HepG2 (cell line): Measurements from ENCODE around the gene CDH12. TPM values are rescaled to one million over a fixed set of nuclear protein-coding genes. Genes with fewer than 3 reads are reported as not detected.

Experiments used
- ATAC-seq: fragments of 200-7000 bp; cut with Tn5 transposase; 3 replicates; pipeline ENCODE4 v1.9.1; 2020; ENCODE audit warnings: mild to moderate bottlenecking, moderate library complexity
- BruUV-seq: library from RNA; stranded (reverse); fragments of 400-500 nt; replicated peaks from 2 replicates; lab custom pipeline; 2021; lab: Mats Ljungman, UMichigan
- CTCF ChIA-PET: fragments of 300-600 bp; formaldehyde crosslinking; extraction: SDS; loops from one replicate; lab custom pipeline; 2021; ENCODE audit warnings: low total read pairs, inconsistent platforms, low intra/inter-chr PET ratio; lab: Yijun Ruan, JAX
- POLR2A ChIA-PET: fragments of 350-600 bp; sonication (Branson Sonifier 250); formaldehyde crosslinking; loops from one replicate; lab custom pipeline; 2020; ENCODE audit warnings: antibody characterized with exemption, inconsistent platforms; lab: Yijun Ruan, JAX
- DNase-seq: peaks from one replicate; pipeline ENCODE4 v3.0.0-alpha.2; 2015; ENCODE audit warnings: low spot score
- FAIRE-seq: peaks from 3 replicates; lab custom pipeline; 2011; peaks lifted over from hg19 to GRCh38; lab: Jason Lieb, UNC
- H2AFZ ChIP-seq: one replicate; pipeline ENCODE4 v1.6.1; 2011; ENCODE audit warnings: low read length, inconsistent platforms
- H3K27ac ChIP-seq: fragments of 300-600 bp; 3 replicates; pipeline ENCODE4 v1.8.0; 2011; ENCODE audit warnings: mixed run types, mild to moderate bottlenecking, mixed read lengths, low read length, inconsistent platforms; ENCODE audit not compliant: insufficient read depth; ENCODE audit errors: extremely low read length
- H3K27me3 ChIP-seq, 2 experiments: fragments of 200-600 bp in 1 of 2; 2 replicates in 1 of 2; 3 replicates in 1 of 2; pipeline versions ENCODE4 v1.6.0 to v1.8.0; 2011; ENCODE audit warnings: low read length in 2 of 2, mild to moderate bottlenecking in 2 of 2, moderate library complexity in 2 of 2, inconsistent platforms in 1 of 2; ENCODE audit not compliant: insufficient read depth in 2 of 2, control insufficient read depth in 1 of 2
- H3K36me3 ChIP-seq, 2 experiments: fragments of 200-600 bp in 1 of 2; replicated peaks in 1 of 2; 2 replicates in 1 of 2; 3 replicates in 1 of 2; pipeline versions ENCODE4 v1.5.1 to v1.8.0; 2011; ENCODE audit warnings: low read length in 2 of 2, inconsistent platforms in 1 of 2; ENCODE audit not compliant: insufficient read depth in 2 of 2, control insufficient read depth in 1 of 2
- H3K4me1 ChIP-seq: 2 replicates; pipeline ENCODE4 v1.5.1; 2012; ENCODE audit warnings: low read length, inconsistent platforms; ENCODE audit not compliant: insufficient read depth
- H3K4me2 ChIP-seq: 2 replicates; pipeline ENCODE4 v1.6.0; 2011; ENCODE audit warnings: low read depth, low read length, inconsistent platforms
- H3K4me3 ChIP-seq, 3 experiments: fragments of 200-600 bp in 1 of 3; sonication (generic), shearing (Covaris generic) in 1 of 3; replicated peaks in 1 of 3; 2 replicates each; pipeline ENCODE4 v1.5.1; 2011 to 2016; ENCODE audit warnings: low read length in 3 of 3, inconsistent platforms in 2 of 3, low read depth in 2 of 3, mild to moderate bottlenecking in 2 of 3, control low read depth in 1 of 3, mixed read lengths in 1 of 3; ENCODE audit not compliant: insufficient read depth in 1 of 3
- H3K79me2 ChIP-seq: one replicate; pipeline ENCODE4 v1.6.1; 2011; ENCODE audit warnings: low read length, inconsistent platforms; ENCODE audit not compliant: insufficient read depth
- H3K9ac ChIP-seq: 2 replicates; pipeline ENCODE4 v1.6.0; 2011; ENCODE audit warnings: mild to moderate bottlenecking, low read depth, low read length, inconsistent platforms; ENCODE audit not compliant: insufficient read depth
- H3K9me3 ChIP-seq: 2 replicates; pipeline ENCODE4 v1.5.1; 2012; ENCODE audit warnings: mild to moderate bottlenecking, low read length
- H4K20me1 ChIP-seq: 2 replicates; pipeline ENCODE4 v1.6.0; 2011; ENCODE audit warnings: inconsistent platforms, mild to moderate bottlenecking, low read length, moderate library complexity; ENCODE audit not compliant: insufficient read depth
- IKZF1 ChIP-seq: fragments of 450-650 bp; IDR thresholded peaks from 2 replicates; pipeline ENCODE4 v1.7.1; 2016
- KDM5A ChIP-seq: fragments of 200-600 bp; sonication (generic); IDR thresholded peaks from 2 replicates; pipeline ENCODE4 v1.7.0; 2018; ENCODE audit warnings: antibody characterized with exemption, mild to moderate bottlenecking, low read length, borderline replicate concordance
- MYPOP ChIP-seq: sonication (generic); formaldehyde crosslinking; IDR thresholded peaks from 2 replicates; pipeline ENCODE4 v1.8.1; 2023; ENCODE audit warnings: mild to moderate bottlenecking, moderate library complexity, missing genetic modification reagents
- YY1 ChIP-seq: IDR thresholded peaks from 2 replicates; pipeline ENCODE4 v1.6.1; 2011; ENCODE audit warnings: low read length, low read depth, moderate library complexity, mild to moderate bottlenecking; ENCODE audit not compliant: insufficient read depth, insufficient replicate concordance
- ZBTB40 ChIP-seq, 2 experiments: fragments of 450-650 bp in 1 of 2; sonication (generic) in 1 of 2; formaldehyde crosslinking in 1 of 2; IDR thresholded peaks; 2 replicates each; pipeline versions ENCODE4 v1.6.1 to v1.8.0; 2016 to 2022; ENCODE audit warnings: antibody characterized with exemption in 1 of 2, mild to moderate bottlenecking in 1 of 2, missing genetic modification reagents in 1 of 2
- WGBS: methylation state at CpG from one replicate; pipeline ENCODE4 v1.1.6; 2017; ENCODE audit warnings: low lambda C conversion rate; 5-methylcytosine and 5-hydroxymethylcytosine counted together
- in situ Hi-C: cut with HindIII; loops from 2 replicates; pipeline ENCODE4 v1.10.0; 2017; ENCODE audit warnings: low pct_unique_long_range_greater_than_20kb; ENCODE audit not compliant: extremely low pct_ligation_motif_present
- intact Hi-C: fragments of 100-400 bp; cut with micrococcal nuclease; formaldehyde crosslinking; loops from one replicate; pipeline ENCODE4 v1.10.0; 2022; ENCODE audit not compliant: unreplicated experiment
- polyA plus RNA-seq, 8 experiments: library from polyadenylated mRNA; depleted of rRNA in 3 of 8; stranded (reverse) in 7 of 8; unstranded in 1 of 8; fragments of >200 nt; fragmentation: Illumina TruSeq in 4 of 8; extraction: Trizol in 4 of 8; gene quantifications; 2 replicates each; pipeline versions ENCODE4 v1.2.1 to v1.2.3, GENCODE V29; 2011 to 2016; ENCODE audit warnings: low read depth in 4 of 8, missing spikeins in 1 of 8, mixed read lengths in 1 of 8; ENCODE audit not compliant: insufficient read depth in 1 of 8
- total RNA-seq, 5 experiments: library from RNA; depleted of rRNA; stranded (reverse); fragments of >200 nt; fragmentation: Illumina TruSeq; extraction: Trizol; gene quantifications; 2 replicates each; pipeline ENCODE4 v1.2.3, GENCODE V29; 2016; ENCODE audit warnings: low read depth in 1 of 5

CDH12 gene
- total and polyA plus RNA-seq, 2 of the 13 experiments (the other 11 are each of a cell fraction or from before 2014, with no cell fraction given) = not detected

DNA sequence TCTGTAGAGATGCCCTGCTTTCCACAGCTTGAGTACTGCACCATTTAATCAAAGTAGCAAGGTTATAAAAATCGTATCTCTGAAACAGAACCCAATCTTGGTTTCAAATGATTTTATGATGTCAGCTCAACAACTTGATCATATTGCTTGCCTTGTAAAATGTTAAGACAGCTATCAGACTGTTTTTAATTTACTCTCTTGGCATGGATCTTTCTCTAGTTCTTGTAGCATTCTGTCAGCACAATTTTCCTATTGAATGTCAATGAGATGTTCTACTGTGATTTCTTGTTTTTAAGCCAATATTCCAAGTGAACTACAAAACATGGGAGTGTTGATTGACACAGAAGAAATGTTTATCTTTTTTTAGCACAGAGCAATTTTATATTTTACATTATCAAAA, 313.4 kb downstream of the CDH12 start (continued):
- TF ChIP-seq ZBTB40 (IDR thresholded peaks at IDR 0.05) = no peak
- no peak for TF ChIP-seq ZBTB40 (CRISPR knock-in tag; IDR thresholded peaks at IDR 0.05)

DNA sequence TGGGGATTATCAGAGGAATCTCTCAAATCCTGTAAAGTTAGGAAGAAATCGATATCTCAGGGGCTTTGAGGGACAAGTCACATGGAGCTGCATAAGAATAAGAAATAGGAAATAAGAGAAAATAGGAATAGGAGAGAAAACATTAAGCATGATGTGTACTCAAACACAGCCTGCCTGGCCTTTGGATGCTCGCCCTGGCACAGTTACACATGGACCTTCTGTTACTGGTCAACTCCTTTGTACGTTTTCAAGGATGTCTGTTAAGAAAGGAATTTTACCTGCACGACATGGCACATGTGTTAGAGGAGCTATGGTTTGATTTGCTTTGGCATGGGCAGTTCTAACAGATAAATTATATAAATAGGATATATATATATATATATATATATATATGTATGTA, 321.2 kb downstream of the CDH12 start:
- no peak for TF ChIP-seq MYPOP (CRISPR knock-in tag)
- TF ChIP-seq YY1 = no peak
- no peak for TF ChIP-seq KDM5A
- TF ChIP-seq IKZF1 = no peak
- no peaks in the 10 kb centered on the region for H3K27me3 ChIP-seq
- H3K4me3 ChIP-seq = no peak overlapping the region
- no peak for ATAC-seq
- no peak overlapping the region for H2AFZ ChIP-seq
- H3K4me2 ChIP-seq = no peak overlapping the region
- WGBS = 2% methylated on average over 4 of the region's 4 CpGs
- H3K9ac ChIP-seq = no peak overlapping the region
- H3K4me1 ChIP-seq = no peaks in the 10 kb centered on the region
- no peak overlapping the region for H3K27ac ChIP-seq
- CTCF ChIA-PET = no interaction called here
- no peaks in the 10 kb centered on the region for H4K20me1 ChIP-seq
- H3K36me3 ChIP-seq = no peaks in the 10 kb centered on the region
- no peak for FAIRE-seq
- no peak for DNase-seq
- in situ Hi-C loops (no loop called here), intact Hi-C loops (no loop called here)
- H3K79me2 ChIP-seq = no peaks in the 10 kb centered on the region
- POLR2A ChIA-PET = no interaction called here
- peaks cover 36% of the 10 kb centered on the region for H3K9me3 ChIP-seq
- BruUV-seq = no TSS peak
